ENCODE data around the gene MYO1D. TPM values are rescaled to one million over a fixed set of nuclear protein-coding genes. Genes with fewer than 3 reads are reported as not detected.

Gene MYO1D
- total RNA-seq, 1 donor = 94.0 TPM

- TF ChIP-seq CTCF (IDR thresholded peaks at IDR 0.05; ENCODE audit: insufficient read depth, low read length) = peak; percentile 63
- peak; percentile 76 for DNase-seq (ENCODE audit: low read depth)
- no peak overlapping the region for H3K4me3 ChIP-seq (ENCODE audit: low read depth, low read length)
These were observed 393.4 kb downstream of the MYO1D start for GRCh38 chr17:32483451-32484019.

GRCh38 chr17:32482568-32483320 is 394.2 kb downstream of the MYO1D start:
- no peak for TF ChIP-seq CTCF (IDR thresholded peaks at IDR 0.05; ENCODE audit: insufficient read depth, low read length)
- DNase-seq (ENCODE audit: low read depth) = no peak

GRCh38 chr17:32481193-32481592 is 395.7 kb downstream of the MYO1D start:
- H3K4me3 ChIP-seq (ENCODE audit: low read depth, low read length) = no peak overlapping the region
- no peak for TF ChIP-seq CTCF (IDR thresholded peaks at IDR 0.05; ENCODE audit: insufficient read depth, low read length)

More at GRCh38 chr17:32482568-32483320, 394.2 kb downstream of the MYO1D start:
- no peak overlapping the region for H3K4me3 ChIP-seq (ENCODE audit: low read depth, low read length)

GRCh38 chr17:32479074-32479617 is 397.8 kb downstream of the MYO1D start:
- no peak overlapping the region for H3K4me3 ChIP-seq (ENCODE audit: low read depth, low read length)
- DNase-seq (ENCODE audit: low read depth) = no peak
- TF ChIP-seq CTCF (IDR thresholded peaks at IDR 0.05; ENCODE audit: insufficient read depth, low read length) = no peak

More at GRCh38 chr17:32481193-32481592, 395.7 kb downstream of the MYO1D start:
- DNase-seq (ENCODE audit: low read depth) = no peak

GRCh38 chr17:32477220-32477619 is 399.7 kb downstream of the MYO1D start:
- TF ChIP-seq CTCF (IDR thresholded peaks at IDR 0.05; ENCODE audit: insufficient read depth, low read length) = no peak
- no peak overlapping the region for H3K4me3 ChIP-seq (ENCODE audit: low read depth, low read length)
- DNase-seq (ENCODE audit: low read depth) = no peak

GRCh38 chr17:32475258-32475657 is 401.7 kb downstream of the MYO1D start:
- H3K4me3 ChIP-seq (ENCODE audit: low read depth, low read length) = no peak overlapping the region
- DNase-seq (ENCODE audit: low read depth) = no peak
- TF ChIP-seq CTCF (IDR thresholded peaks at IDR 0.05; ENCODE audit: insufficient read depth, low read length) = no peak
